HCT116 (cell line): ENCODE measurements around the gene PYGO2. TPM values are rescaled to one million over a fixed set of nuclear protein-coding genes. Genes with fewer than 3 reads are reported as not detected.

Experiments
- ATAC-seq: fragments of 200-7000 bp; cut with Tn5 transposase; 2 replicates; pipeline ENCODE4 v1.9.1; 2020; ENCODE audit warnings: mild to moderate bottlenecking, moderate library complexity
- BruUV-seq: library from RNA; stranded (reverse); fragments of 400-500 nt; replicated peaks from 2 replicates; lab custom pipeline; 2021; lab: Mats Ljungman, UMichigan
- CTCF ChIA-PET: fragments of 300-600 bp; sonication (Branson Sonifier 250); formaldehyde crosslinking; loops from one replicate; lab custom pipeline; 2021; ENCODE audit warnings: antibody characterized with exemption; lab: Charles Lee
- POLR2A ChIA-PET: fragments of 300-600, 350-600 bp; sonication (Branson Sonifier 250); formaldehyde crosslinking; loops from one replicate; lab custom pipeline; 2021; ENCODE audit warnings: antibody characterized with exemption; lab: Charles Lee
- RAD21 ChIA-PET, 2 experiments: fragments of 300-600 bp; sonication (Branson Sonifier 250); formaldehyde crosslinking; loops; one replicate each; lab custom pipeline; 2023; ENCODE audit warnings: low total read pairs in 2 of 2; ENCODE audit not compliant: uncharacterized antibody in 2 of 2, unreplicated experiment in 2 of 2, low non-redundant PET in 1 of 2; lab: Charles Lee
- DNase-seq: peaks from one replicate; pipeline ENCODE4 v3.0.0-alpha.2; 2010; ENCODE audit warnings: low read depth, low spot score
- H2AFZ ChIP-seq: fragments of 200-600 bp; shearing (Covaris generic), sonication (generic); 2 replicates; pipeline ENCODE4 v1.6.1; 2017; ENCODE audit warnings: low read depth, mixed run types, mixed read lengths, antibody characterized with exemption, low read length; ENCODE audit not compliant: poor library complexity, severe bottlenecking
- H3K27ac ChIP-seq: 2 replicates; pipeline ENCODE4 v1.5.1; 2012; ENCODE audit warnings: low read depth, low read length
- H3K27me3 ChIP-seq: fragments of 200-600 bp; sonication (generic); 2 replicates; pipeline ENCODE4 v1.6.1; 2016; ENCODE audit warnings: mixed run types, low read length, mixed read lengths; ENCODE audit not compliant: insufficient read depth
- H3K36me3 ChIP-seq, 2 experiments: fragments of 200-500 bp in 1 of 2; fragments of 200-600 bp in 1 of 2; sonication (Bioruptor generic) in 1 of 2; sonication (generic) in 1 of 2; 2 replicates each; pipeline versions ENCODE4 v1.5.1 to v1.6.1; 2014 to 2016; ENCODE audit warnings: low read length in 2 of 2, inconsistent platforms in 1 of 2, mixed read lengths in 1 of 2, mixed run types in 1 of 2; ENCODE audit not compliant: insufficient read depth in 2 of 2, control insufficient read depth in 1 of 2
- H3K4me1 ChIP-seq, 2 experiments: fragments of 200-600 bp in 1 of 2; sonication (generic) in 1 of 2; 2 replicates each; pipeline versions ENCODE4 v1.5.1 to v1.6.1; 2012 to 2017; ENCODE audit warnings: low read length in 2 of 2, inconsistent platforms in 1 of 2, mild to moderate bottlenecking in 1 of 2, mixed read lengths in 1 of 2, mixed run types in 1 of 2, moderate library complexity in 1 of 2; ENCODE audit not compliant: insufficient read depth in 2 of 2, control insufficient read depth in 1 of 2
- H3K4me2 ChIP-seq: fragments of 200-600 bp; sonication (generic); 2 replicates; pipeline ENCODE4 v1.6.1; 2017; ENCODE audit warnings: mixed run types, low read length, mixed read lengths
- H3K4me3 ChIP-seq, 2 experiments: fragments of 200-600 bp in 1 of 2; sonication (generic) in 1 of 2; replicated peaks in 1 of 2; 2 replicates each; pipeline ENCODE4 v1.5.1; 2011 to 2016; ENCODE audit warnings: low read length in 2 of 2, control low read depth in 1 of 2, low read depth in 1 of 2, mild to moderate bottlenecking in 1 of 2, mixed read lengths in 1 of 2, mixed run types in 1 of 2
- H3K79me2 ChIP-seq: fragments of 200-600 bp; sonication (generic); 2 replicates; pipeline ENCODE4 v1.6.1; 2017; ENCODE audit warnings: mild to moderate bottlenecking, mixed run types, low read length, moderate library complexity, mixed read lengths; ENCODE audit not compliant: insufficient read depth
- H3K9ac ChIP-seq: fragments of 200-600 bp; sonication (generic); 2 replicates; pipeline ENCODE4 v1.6.1; 2016; ENCODE audit warnings: low read length, mixed read lengths
- H3K9me2 ChIP-seq: fragments of 200-600 bp; sonication (generic), shearing (Covaris generic); 2 replicates; pipeline ENCODE4 v1.6.1; 2017; ENCODE audit warnings: mixed run types, mild to moderate bottlenecking, moderate library complexity; ENCODE audit not compliant: insufficient read depth
- H3K9me3 ChIP-seq, 2 experiments: fragments of 200-500 bp in 1 of 2; fragments of 200-600 bp in 1 of 2; sonication (Bioruptor generic) in 1 of 2; sonication (generic) in 1 of 2; 2 replicates each; pipeline ENCODE4 v1.6.1; 2014 to 2017; ENCODE audit warnings: low read length in 2 of 2, mixed read lengths in 2 of 2, inconsistent platforms in 1 of 2, low read depth in 1 of 2, mild to moderate bottlenecking in 1 of 2, mixed run types in 1 of 2, moderate library complexity in 1 of 2; ENCODE audit not compliant: control insufficient read depth in 1 of 2, insufficient read depth in 1 of 2
- H4K20me1 ChIP-seq: fragments of 200-600 bp; sonication (generic), shearing (Covaris generic); 2 replicates; pipeline ENCODE4 v1.6.1; 2017; ENCODE audit warnings: mixed run types, mild to moderate bottlenecking, moderate library complexity; ENCODE audit not compliant: insufficient read depth
- CBX3 ChIP-seq: IDR thresholded peaks from 2 replicates; pipeline ENCODE4 v1.6.1; 2012; ENCODE audit warnings: low read depth
- CEBPB ChIP-seq: IDR thresholded peaks from 2 replicates; pipeline ENCODE4 v1.6.1; 2012; ENCODE audit warnings: low read depth
- EGR1 ChIP-seq: IDR thresholded peaks from 2 replicates; pipeline ENCODE4 v1.6.1; 2012; ENCODE audit warnings: low read depth
- ELF1 ChIP-seq: IDR thresholded peaks from 2 replicates; pipeline ENCODE4 v1.6.1; 2012; ENCODE audit warnings: low read depth, borderline replicate concordance
- EZH2phosphoT487 ChIP-seq: fragments of 200-600 bp; IDR thresholded peaks from 2 replicates; pipeline ENCODE4 v1.6.1; 2018; ENCODE audit warnings: antibody characterized with exemption, borderline replicate concordance
- FOSL1 ChIP-seq: IDR thresholded peaks from 2 replicates; pipeline ENCODE4 v1.6.1; 2012; ENCODE audit warnings: low read depth
- JUND ChIP-seq: IDR thresholded peaks from 2 replicates; pipeline ENCODE4 v1.6.1; 2012
- RAD21 ChIP-seq: IDR thresholded peaks from 2 replicates; pipeline ENCODE4 v1.6.1; 2012; ENCODE audit warnings: low read depth, mild to moderate bottlenecking
- SIN3A ChIP-seq: IDR thresholded peaks from 2 replicates; pipeline ENCODE4 v1.6.1; 2012; ENCODE audit warnings: low read depth
- SP1 ChIP-seq: IDR thresholded peaks from 2 replicates; pipeline ENCODE4 v1.6.1; 2012; ENCODE audit warnings: low read depth
- SRF ChIP-seq: IDR thresholded peaks from 2 replicates; pipeline ENCODE4 v1.6.1; 2012; ENCODE audit warnings: low read depth
- TCF7L2 ChIP-seq: IDR thresholded peaks from 2 replicates; pipeline ENCODE4 v1.7.0; 2011; ENCODE audit warnings: borderline replicate concordance, inconsistent platforms; ENCODE audit not compliant: insufficient read depth, insufficient read length; ENCODE audit errors: extremely low read depth
- YY1 ChIP-seq: IDR thresholded peaks from 2 replicates; pipeline ENCODE4 v1.6.1; 2011; ENCODE audit warnings: low read length, low read depth, moderate library complexity, mild to moderate bottlenecking; ENCODE audit not compliant: insufficient replicate concordance; ENCODE audit errors: extremely low read depth
- ZFX ChIP-seq: fragments of 450-650 bp; IDR thresholded peaks from 2 replicates; pipeline ENCODE4 v1.6.1; 2017
- ZNF274 ChIP-seq: fragments of 200-500 bp; sonication (Bioruptor generic); IDR thresholded peaks from 2 replicates; pipeline ENCODE4 v1.6.1; 2014; ENCODE audit warnings: mild to moderate bottlenecking, low read depth, low read length, inconsistent platforms
- intact Hi-C: fragments of 100-400 bp; cut with micrococcal nuclease; formaldehyde crosslinking; loops from 2 replicates; pipeline ENCODE4 v1.10.0; 2022
- total RNA-seq: library from RNA; stranded (reverse); gene quantifications from one replicate; pipeline ENCODE4 v1.2.1, GENCODE V29; 2021; ENCODE audit not compliant: unreplicated experiment
- TF ChIP-seq, protein P1 (sequence below): IDR thresholded peaks from 2 replicates; pipeline ENCODE4 v1.6.1; 2012; ENCODE audit warnings: low read depth
- TF ChIP-seq, protein P2 (sequence below): IDR thresholded peaks from 2 replicates; pipeline ENCODE4 v1.6.1; 2012
- TF ChIP-seq, protein P3 (sequence below), 3 experiments: fragments of 200-600 bp in 1 of 3; sonication (generic) in 1 of 3; IDR thresholded peaks in 2 of 3; conservative IDR thresholded peaks in 1 of 3; 2 replicates each; pipeline ENCODE4 v1.5.1; 2012 to 2017; ENCODE audit warnings: low read depth in 2 of 3, low read length in 2 of 3, antibody characterized with exemption in 1 of 3, borderline replicate concordance in 1 of 3, control low read depth in 1 of 3, mild to moderate bottlenecking in 1 of 3, mixed read lengths in 1 of 3, mixed run types in 1 of 3, moderate library complexity in 1 of 3; ENCODE audit not compliant: insufficient read depth in 1 of 3
- TF ChIP-seq, protein P4 (sequence below): IDR thresholded peaks from 2 replicates; pipeline ENCODE4 v1.6.1; 2011; ENCODE audit warnings: mild to moderate bottlenecking, low read length, moderate library complexity; ENCODE audit not compliant: insufficient replicate concordance; ENCODE audit errors: extremely low read depth
- TF ChIP-seq, protein P5 (sequence below): IDR thresholded peaks from 2 replicates; pipeline ENCODE4 v1.6.1; 2012

Gene PYGO2
- total RNA-seq, 1 experiment from 2014 or later = 37.2 TPM

DNA sequence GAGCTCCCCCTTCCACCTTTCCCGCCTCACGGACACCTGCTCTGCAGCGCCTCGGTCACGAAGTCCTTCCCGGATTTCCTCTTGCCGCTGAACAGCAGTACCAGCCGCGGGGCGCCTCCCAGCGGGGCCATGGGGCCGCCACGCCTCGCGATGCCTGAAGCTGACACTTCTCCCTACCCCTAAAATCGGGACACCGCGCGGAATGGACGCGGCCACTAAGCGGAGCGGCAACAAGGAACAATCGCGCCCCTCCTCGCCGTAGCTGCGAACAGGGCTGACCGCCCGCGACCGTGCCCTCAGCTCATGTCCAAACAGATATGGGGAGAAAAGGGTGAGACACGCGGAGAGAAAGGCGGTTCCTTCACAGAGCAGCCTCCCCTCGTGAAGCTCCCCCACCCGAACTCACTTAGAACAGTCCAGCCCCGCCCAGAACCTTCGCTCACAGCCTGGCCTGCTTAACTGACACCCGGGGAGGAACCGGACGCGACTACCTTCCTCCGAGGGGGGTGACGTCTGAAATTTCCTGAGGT lies 25.0 kb downstream of the PYGO2 start, which contains the start of gene PMVK:
Gene PMVK, minus strand, starts transcription at position 165 of the 530 bp plus-strand sequence. Its CDS starts 34 bp downstream, at position 131.
- no peaks in the 10 kb centered on the region for H3K9me3 ChIP-seq
- DNase-seq (peak; percentile 96), ATAC-seq (peak; percentile 80)
- H3K27me3 ChIP-seq = no peaks in the 10 kb centered on the region
- intact Hi-C loops = no loop called here
- peak within 1 kb of the TSS; percentile 58 to 62 for H3K4me3 ChIP-seq
- peak within 1 kb of the TSS; percentile 92 for H2AFZ ChIP-seq
- BruUV-seq = no TSS peak
- H3K9me2 ChIP-seq = no peaks in the 10 kb centered on the region
- POLR2A ChIA-PET = interaction anchor here (0.8 to 1.2 kb wide), 5 partner anchors 15 to 81 kb away, joined by 3 to 6 read pairs (median 3); partner anchors contain the start of genes FLAD1 and SHC1
- CTCF ChIA-PET = interaction anchor here (0.8 to 1.7 kb wide), 8 partner anchors 24 to 377 kb away, joined by 3 to 10 read pairs (median 3); partner anchors contain the start of genes KCNN3 and KRTCAP2
- H3K79me2 ChIP-seq = no peaks in the 10 kb centered on the region
- H3K36me3 ChIP-seq = no peaks in the 10 kb centered on the region
- RAD21 ChIA-PET = no interaction called here
- H3K27ac ChIP-seq = peak within 1 kb of the TSS; percentile 67
- H4K20me1 ChIP-seq = no peaks in the 10 kb centered on the region
- H3K4me1 ChIP-seq = peaks cover 26 to 60% of the 10 kb centered on the region in 2 experiments
- H3K4me2 ChIP-seq = peak within 1 kb of the TSS; percentile 83
- peak within 1 kb of the TSS; percentile 76 for H3K9ac ChIP-seq
- TF ChIP-seq ZFX (no peak), ZNF274 (no peak), SRF (no peak), RAD21 (no peak), CEBPB (no peak), JUND (no peak), CBX3 (no peak), YY1 (peak; percentile 36), FOSL1 (no peak), SP1 (no peak), ELF1 (no peak), EZH2phosphoT487 (no peak), EGR1 (no peak), TCF7L2 (peak; percentile 52), SIN3A (no peak)
- TF ChIP-seq, protein P1, sequence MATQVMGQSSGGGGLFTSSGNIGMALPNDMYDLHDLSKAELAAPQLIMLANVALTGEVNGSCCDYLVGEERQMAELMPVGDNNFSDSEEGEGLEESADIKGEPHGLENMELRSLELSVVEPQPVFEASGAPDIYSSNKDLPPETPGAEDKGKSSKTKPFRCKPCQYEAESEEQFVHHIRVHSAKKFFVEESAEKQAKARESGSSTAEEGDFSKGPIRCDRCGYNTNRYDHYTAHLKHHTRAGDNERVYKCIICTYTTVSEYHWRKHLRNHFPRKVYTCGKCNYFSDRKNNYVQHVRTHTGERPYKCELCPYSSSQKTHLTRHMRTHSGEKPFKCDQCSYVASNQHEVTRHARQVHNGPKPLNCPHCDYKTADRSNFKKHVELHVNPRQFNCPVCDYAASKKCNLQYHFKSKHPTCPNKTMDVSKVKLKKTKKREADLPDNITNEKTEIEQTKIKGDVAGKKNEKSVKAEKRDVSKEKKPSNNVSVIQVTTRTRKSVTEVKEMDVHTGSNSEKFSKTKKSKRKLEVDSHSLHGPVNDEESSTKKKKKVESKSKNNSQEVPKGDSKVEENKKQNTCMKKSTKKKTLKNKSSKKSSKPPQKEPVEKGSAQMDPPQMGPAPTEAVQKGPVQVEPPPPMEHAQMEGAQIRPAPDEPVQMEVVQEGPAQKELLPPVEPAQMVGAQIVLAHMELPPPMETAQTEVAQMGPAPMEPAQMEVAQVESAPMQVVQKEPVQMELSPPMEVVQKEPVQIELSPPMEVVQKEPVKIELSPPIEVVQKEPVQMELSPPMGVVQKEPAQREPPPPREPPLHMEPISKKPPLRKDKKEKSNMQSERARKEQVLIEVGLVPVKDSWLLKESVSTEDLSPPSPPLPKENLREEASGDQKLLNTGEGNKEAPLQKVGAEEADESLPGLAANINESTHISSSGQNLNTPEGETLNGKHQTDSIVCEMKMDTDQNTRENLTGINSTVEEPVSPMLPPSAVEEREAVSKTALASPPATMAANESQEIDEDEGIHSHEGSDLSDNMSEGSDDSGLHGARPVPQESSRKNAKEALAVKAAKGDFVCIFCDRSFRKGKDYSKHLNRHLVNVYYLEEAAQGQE = no peak
- TF ChIP-seq, protein P2, sequence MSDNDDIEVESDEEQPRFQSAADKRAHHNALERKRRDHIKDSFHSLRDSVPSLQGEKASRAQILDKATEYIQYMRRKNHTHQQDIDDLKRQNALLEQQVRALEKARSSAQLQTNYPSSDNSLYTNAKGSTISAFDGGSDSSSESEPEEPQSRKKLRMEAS = no peak
- TF ChIP-seq, protein P3, sequence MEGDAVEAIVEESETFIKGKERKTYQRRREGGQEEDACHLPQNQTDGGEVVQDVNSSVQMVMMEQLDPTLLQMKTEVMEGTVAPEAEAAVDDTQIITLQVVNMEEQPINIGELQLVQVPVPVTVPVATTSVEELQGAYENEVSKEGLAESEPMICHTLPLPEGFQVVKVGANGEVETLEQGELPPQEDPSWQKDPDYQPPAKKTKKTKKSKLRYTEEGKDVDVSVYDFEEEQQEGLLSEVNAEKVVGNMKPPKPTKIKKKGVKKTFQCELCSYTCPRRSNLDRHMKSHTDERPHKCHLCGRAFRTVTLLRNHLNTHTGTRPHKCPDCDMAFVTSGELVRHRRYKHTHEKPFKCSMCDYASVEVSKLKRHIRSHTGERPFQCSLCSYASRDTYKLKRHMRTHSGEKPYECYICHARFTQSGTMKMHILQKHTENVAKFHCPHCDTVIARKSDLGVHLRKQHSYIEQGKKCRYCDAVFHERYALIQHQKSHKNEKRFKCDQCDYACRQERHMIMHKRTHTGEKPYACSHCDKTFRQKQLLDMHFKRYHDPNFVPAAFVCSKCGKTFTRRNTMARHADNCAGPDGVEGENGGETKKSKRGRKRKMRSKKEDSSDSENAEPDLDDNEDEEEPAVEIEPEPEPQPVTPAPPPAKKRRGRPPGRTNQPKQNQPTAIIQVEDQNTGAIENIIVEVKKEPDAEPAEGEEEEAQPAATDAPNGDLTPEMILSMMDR (IDR thresholded peaks at IDR 0.05 in 2 of 3, conservative IDR thresholded peaks at IDR 0.05 in 1 of 3; ENCODE audit: borderline replicate concordance in 1 of 3, insufficient read depth in 1 of 3, low read depth in 2 of 3, low read length in 2 of 3) = peak in 2 of 3 experiments; percentile 17 to 18; a peak in 1 of 6 replicates
- TF ChIP-seq, protein P4, sequence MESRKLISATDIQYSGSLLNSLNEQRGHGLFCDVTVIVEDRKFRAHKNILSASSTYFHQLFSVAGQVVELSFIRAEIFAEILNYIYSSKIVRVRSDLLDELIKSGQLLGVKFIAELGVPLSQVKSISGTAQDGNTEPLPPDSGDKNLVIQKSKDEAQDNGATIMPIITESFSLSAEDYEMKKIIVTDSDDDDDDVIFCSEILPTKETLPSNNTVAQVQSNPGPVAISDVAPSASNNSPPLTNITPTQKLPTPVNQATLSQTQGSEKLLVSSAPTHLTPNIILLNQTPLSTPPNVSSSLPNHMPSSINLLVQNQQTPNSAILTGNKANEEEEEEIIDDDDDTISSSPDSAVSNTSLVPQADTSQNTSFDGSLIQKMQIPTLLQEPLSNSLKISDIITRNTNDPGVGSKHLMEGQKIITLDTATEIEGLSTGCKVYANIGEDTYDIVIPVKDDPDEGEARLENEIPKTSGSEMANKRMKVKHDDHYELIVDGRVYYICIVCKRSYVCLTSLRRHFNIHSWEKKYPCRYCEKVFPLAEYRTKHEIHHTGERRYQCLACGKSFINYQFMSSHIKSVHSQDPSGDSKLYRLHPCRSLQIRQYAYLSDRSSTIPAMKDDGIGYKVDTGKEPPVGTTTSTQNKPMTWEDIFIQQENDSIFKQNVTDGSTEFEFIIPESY = peak; percentile 85
- TF ChIP-seq, protein P5, sequence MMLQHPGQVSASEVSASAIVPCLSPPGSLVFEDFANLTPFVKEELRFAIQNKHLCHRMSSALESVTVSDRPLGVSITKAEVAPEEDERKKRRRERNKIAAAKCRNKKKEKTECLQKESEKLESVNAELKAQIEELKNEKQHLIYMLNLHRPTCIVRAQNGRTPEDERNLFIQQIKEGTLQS = no peak
